Measurements from ENCODE around the gene PNPLA6.
A peak's percentile ranks its signal among the peaks of the same experiment; 100 is the strongest.

Gene PNPLA6

DNA sequence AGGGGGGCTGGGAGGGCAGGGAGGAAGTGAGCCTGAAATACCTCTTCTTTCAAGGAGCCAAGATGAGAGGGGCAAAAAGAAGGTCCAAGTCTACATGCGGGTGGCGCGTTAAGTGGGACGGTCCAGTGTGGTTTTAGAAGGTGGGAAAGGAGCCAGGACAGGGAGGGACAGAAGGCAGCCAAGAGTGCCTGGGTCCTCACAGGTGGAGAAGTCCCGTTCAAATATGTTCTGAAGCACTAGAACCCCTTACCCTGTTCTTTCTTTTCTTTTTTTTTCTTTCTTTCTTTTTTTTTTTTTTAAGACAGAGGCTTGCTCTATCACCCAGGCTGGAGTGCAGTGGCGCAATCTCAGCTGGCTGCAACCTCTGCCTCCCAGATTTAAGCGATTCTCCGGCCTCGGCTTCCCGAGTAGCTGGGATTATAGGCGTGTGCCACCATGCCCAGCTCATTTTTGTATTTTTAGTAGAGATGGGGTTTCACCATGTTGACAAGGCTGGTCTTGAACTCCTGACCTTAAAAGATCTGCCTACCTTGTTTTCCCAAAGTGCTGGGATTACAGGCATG, 67.5 kb downstream of the PNPLA6 start:
- DNase-seq, result no peak

DNA sequence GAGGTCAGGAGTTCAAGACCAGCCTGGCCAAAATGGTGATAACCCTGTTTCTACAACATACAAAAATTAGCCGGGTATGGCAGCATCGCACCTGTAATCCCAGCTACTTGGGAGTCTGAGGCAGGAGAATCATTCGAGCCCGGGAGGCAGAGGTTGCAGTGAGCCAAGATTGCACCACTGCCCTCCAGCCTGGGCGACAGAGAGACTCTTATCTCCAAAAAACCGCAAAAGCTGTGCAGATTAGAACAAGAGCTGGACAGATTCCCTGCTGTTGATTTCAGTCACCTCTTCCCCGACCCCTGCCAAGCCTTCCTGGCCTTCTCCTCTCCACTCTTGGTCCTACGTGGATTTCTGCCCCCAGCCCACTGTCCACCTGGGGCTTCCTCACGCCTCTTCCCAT, 68.4 kb downstream of the PNPLA6 start:
- no peak for DNase-seq

DNA sequence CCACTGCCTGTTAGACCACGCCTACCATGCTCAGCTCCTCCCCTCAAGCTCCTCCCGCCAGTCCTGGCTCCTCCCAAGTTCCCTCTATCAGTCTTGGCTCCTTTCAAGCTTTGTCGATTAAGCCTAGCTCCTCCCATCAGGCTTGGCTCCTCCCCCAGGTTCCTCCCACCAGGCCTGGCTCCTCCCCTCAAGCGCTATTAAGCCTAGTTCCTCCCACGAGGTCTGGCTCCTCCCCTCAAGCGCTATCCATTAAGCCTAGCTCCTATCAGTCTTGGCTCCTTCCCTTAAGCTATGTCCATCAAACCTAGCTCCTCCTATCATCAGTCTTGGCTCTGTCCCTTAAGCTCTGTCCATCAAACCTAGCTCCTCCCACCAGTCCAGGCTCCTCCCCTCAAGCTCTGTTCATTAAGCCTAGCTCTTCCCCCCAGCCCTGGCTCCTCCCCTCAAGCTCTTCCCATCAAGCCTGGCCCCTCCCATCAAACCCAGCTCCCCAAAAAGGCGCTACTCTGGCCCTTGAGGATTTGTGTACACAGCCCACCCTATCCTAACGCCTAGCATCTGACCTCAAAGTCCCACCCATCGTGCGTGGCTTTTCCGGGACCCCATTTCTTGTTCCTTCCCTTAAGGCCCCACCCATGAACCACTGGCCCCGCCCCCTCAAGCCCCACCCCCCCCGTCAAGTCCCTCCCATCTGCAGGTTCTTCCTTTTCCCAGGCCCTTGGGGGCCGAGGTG, 70.1 kb downstream of the PNPLA6 start:
- DNase-seq, result peak; percentile 5

DNA sequence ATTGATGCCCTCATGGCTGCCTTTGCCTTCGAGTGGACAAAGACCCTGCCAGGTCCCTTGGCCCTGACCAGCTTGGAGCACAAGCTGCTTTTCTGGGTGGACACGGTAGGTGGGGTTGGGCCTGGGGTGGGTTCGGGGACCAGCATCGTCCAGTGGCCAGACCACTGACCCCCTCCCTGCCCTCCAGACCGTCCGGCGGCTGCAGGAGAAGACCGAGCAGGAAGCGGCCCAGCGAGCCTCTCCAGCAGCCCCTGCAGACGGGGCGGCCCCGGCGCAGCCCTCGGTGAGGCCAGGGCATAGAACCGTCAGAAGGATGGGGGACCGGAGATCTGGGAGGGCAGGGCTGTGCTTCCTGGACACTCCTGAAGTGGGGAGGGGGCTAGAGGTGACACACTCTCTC, 70.8 kb downstream of the PNPLA6 start:
- DNase-seq, result no peak

DNA sequence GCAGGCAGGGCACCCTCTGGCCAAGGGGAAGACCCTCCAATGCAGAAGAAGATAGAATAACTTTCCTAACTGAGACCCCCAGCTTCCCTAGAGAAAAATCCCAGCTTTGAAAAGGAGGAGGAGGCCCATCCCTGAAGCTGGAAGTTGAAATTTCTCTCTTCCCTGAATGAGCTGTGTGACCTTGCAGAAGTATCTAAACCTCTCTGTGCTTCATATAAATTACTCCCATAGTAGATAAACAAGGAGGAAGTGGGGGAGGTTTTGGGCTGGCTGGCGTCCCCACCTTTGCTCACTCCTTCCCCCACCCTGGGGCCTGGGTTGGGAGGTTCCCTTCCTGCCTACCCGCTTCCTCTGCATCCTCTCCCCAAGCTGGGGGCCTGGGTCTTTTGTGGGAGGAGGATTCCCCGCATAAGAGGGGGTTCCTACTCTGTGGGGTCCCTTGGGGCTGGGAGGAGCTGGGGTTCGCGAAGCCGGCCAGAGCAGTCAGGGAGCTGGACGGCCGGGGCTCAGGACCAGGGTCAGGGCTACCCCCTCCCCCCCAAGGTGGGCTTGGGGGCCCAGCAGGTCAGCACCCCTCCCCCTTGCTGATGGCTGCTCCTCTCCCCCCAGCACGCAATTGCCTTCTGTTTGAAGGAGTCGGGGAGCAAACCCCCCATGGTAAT, 71.8 kb downstream of the PNPLA6 start:
- no peak for DNase-seq

DNA sequence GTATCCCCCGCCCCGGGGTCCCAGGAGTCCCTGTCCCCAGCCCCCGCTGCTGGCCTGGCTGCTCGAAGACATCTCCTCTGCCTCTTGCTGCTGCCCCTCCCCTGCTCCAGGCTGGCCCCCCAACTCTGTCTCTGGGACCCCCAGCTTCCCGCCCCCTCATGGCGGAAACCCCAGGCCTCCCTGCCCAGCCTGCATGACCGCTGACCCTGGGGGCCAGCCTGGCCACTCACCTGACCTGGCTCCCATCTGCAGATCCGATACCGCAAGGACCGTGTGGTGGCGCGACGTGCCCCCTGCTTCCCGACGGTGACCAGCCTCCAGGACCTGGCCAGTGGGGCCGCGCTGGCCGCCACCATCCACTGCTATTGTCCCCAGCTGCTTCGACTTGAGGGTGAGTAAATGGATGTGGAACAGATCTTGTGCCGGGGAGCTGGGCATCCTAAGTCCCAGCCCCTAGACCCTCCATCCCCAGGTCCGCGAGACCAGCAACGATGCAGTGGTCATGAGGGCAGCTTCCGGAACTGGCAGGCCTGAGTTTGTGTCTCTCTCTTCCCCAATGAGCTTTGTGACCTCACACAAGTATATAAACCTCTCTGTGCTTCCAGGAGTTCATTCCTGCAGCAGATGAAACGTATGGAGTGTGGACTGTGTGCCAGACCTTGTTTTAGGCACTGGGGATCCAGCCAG, 72.5 kb downstream of the PNPLA6 start:
- DNase-seq, result no peak

DNA sequence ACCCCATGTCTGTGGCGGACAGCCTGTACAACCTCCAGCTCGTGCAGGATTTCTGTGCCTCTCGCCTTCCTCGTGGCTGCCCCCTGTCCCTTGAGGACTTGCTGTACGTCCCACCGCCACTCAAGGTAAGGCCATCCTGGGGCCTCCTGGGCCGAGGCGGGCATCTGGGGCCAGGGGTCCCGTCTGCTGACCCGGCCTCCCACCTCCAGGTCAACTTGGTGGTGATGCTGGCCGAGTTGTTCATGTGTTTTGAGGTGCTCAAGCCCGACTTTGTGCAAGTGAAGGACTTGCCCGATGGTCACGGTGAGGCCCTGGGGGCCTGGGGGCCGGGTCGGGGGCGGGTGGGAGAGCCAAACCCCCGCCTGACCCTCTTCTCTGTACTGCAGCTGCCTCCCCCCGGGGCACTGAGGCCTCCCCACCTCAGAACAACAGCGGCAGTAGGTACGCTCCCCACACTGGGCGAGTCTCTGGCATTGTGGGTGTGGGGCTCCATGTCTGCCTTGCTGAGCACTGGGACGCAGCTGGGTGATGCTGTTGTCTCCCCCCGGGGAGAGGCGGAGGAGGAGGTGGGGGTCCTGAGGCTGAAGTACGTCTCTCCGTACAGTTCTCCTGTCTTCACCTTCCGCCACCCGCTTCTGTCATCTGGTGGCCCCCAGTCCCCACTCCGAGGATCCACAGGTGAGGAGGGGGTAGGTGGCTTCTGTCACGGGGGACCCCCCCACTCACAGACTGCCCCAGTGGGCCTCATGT, 75.1 kb downstream of the PNPLA6 start:
- no peak for DNase-seq

Measured in fibroblast of skin of right quadriceps (primary cell).